HG02870 (cell line): ENCODE results near the gene RAB3GAP2.
"Not testable (repeated sequence)": the region's sequence is repeated elsewhere in the genome, so short reads cannot be mapped to it uniquely, and the experiment has no call there.

ENCODE experiments used
- ATAC-seq: cut with Tn5 transposase; IDR thresholded peaks from one replicate; pipeline ENCODE4 v1.9.1; 2021; ENCODE audit warnings: mild to moderate bottlenecking, moderate library complexity; ENCODE audit not compliant: unreplicated experiment

The RAB3GAP2 gene

GRCh38 chr1:220213382-220213983, 58.8 kb downstream of the RAB3GAP2 start:
- no peak for ATAC-seq

GRCh38 chr1:220207411-220207810, 64.8 kb downstream of the RAB3GAP2 start:
- no peak for ATAC-seq

- not testable (repeated sequence) for ATAC-seq
Measured at GRCh38 chr1:220204758-220205157, 67.5 kb downstream of the RAB3GAP2 start.

- ATAC-seq, result no peak
Measured at GRCh38 chr1:220203816-220204215, 68.4 kb downstream of the RAB3GAP2 start.

GRCh38 chr1:220198186-220199005, 73.9 kb downstream of the RAB3GAP2 start:
- ATAC-seq, result no peak

GRCh38 chr1:220195701-220196100, 76.6 kb downstream of the RAB3GAP2 start:
- ATAC-seq, result no peak

GRCh38 chr1:220189750-220190347, 82.4 kb downstream of the RAB3GAP2 start:
- no peak for ATAC-seq

GRCh38 chr1:220188538-220188937, 83.7 kb downstream of the RAB3GAP2 start:
- no peak for ATAC-seq

- ATAC-seq, result no peak
Measured at GRCh38 chr1:220186752-220187151, 85.5 kb downstream of the RAB3GAP2 start.

GRCh38 chr1:220184506-220184905, 87.7 kb downstream of the RAB3GAP2 start:
- ATAC-seq, result no peak

GRCh38 chr1:220182656-220183055, 89.6 kb downstream of the RAB3GAP2 start:
- ATAC-seq, result no peak

- ATAC-seq, result no peak
Measured at GRCh38 chr1:220182111-220182510, 90.1 kb downstream of the RAB3GAP2 start.

GRCh38 chr1:220176540-220176939, 95.7 kb downstream of the RAB3GAP2 start:
- no peak for ATAC-seq

- ATAC-seq, result no peak
Measured at GRCh38 chr1:220170836-220171526, 101.3 kb downstream of the RAB3GAP2 start.

- not testable (repeated sequence) for ATAC-seq
Measured at GRCh38 chr1:220169887-220170286, 102.4 kb downstream of the RAB3GAP2 start.

GRCh38 chr1:220166853-220167252, 105.4 kb downstream of the RAB3GAP2 start:
- no peak for ATAC-seq

GRCh38 chr1:220164517-220164916, 107.7 kb downstream of the RAB3GAP2 start:
- no peak for ATAC-seq

GRCh38 chr1:220164116-220164515, 108.1 kb downstream of the RAB3GAP2 start:
- no peak for ATAC-seq

- no peak for ATAC-seq
Measured at GRCh38 chr1:220160027-220160426, 112.2 kb downstream of the RAB3GAP2 start.

GRCh38 chr1:220159041-220159440, 113.2 kb downstream of the RAB3GAP2 start:
- ATAC-seq, result no peak

GRCh38 chr1:220158530-220158929, 113.7 kb downstream of the RAB3GAP2 start:
- ATAC-seq, result not testable (repeated sequence)
